Thyroid gland (tissue), 4 donors: ENCODE measurements around the gene TACO1.

Experiments used
- CTCF ChIP-seq, 6 experiments: fragments of 200-600 bp in 3 of 6; fragments of 450-650 bp in 3 of 6; sonication (generic) in 3 of 6; IDR thresholded peaks; one replicate each; pipeline ENCODE4 v1.5.1; 2016 to 2019; ENCODE audit warnings: antibody characterized with exemption in 6 of 6, mild to moderate bottlenecking in 2 of 6, inconsistent platforms in 1 of 6, moderate library complexity in 1 of 6
- POLR2A ChIP-seq, 2 donors: fragments of 450-650 bp; IDR thresholded peaks; one replicate each; pipeline ENCODE4 v1.6.1; 2017; ENCODE audit warnings: antibody characterized with exemption in 2 of 2, mild to moderate bottlenecking in 2 of 2, moderate library complexity in 1 of 2

- TF ChIP-seq CTCF (IDR thresholded peaks at IDR 0.05) (no peak), POLR2A (IDR thresholded peaks at IDR 0.05) (no peak)
Observed at GRCh38 chr17:63567229-63567628, 33.5 kb upstream of the TACO1 start.
